ENCODE data around the gene ENGASE. TPM values are rescaled to one million over a fixed set of nuclear protein-coding genes. Genes with fewer than 3 reads are reported as not detected.

The ENGASE gene
- total RNA-seq, 4 donors from 2014 or later = 10.4 to 23.7 (median 19.1) TPM

- intact Hi-C loops (cut with DNase I) = loop anchor here (5.0 kb wide), 1 partner anchor 37 kb away; no protein-coding TSS in a partner anchor
- Histone ChIP-seq H3K4me1 (peaks cover 0 to 8% (median 7%) of the 10 kb centered on the region in 4 donors), H3K36me3 (peaks cover 19 to 86% (median 75%) of the 10 kb centered on the region in 4 donors), H3K4me3 (no peak overlapping the region), H3K27ac (replicated peaks in 1 of 4) (no peak overlapping the region), H3K9me3 (no peaks in the 10 kb centered on the region), H3K27me3 (no peaks in the 10 kb centered on the region)
- 94% methylated on average over 27 of the region's 31 CpGs for WGBS
- TF ChIP-seq CTCF (IDR thresholded peaks at IDR 0.05) (no peak), POLR2AphosphoS5 (IDR thresholded peaks at IDR 0.05) (no peak), POLR2A (IDR thresholded peaks at IDR 0.05; ENCODE audit: low read depth) (no peak), EP300 (IDR thresholded peaks at IDR 0.05) (no peak)
- DNase-seq (ENCODE audit: extremely low spot score) = no peak
These were observed 9.9 kb downstream of the ENGASE start for GRCh38 chr17:79084291-79085153.

- TF ChIP-seq CTCF (IDR thresholded peaks at IDR 0.05) (no peak), EP300 (IDR thresholded peaks at IDR 0.05) (no peak), POLR2AphosphoS5 (IDR thresholded peaks at IDR 0.05) (no peak)
These were observed 10.7 kb downstream of the ENGASE start for GRCh38 chr17:79085154-79085920.

GRCh38 chr17:79085921-79086551, 11.4 kb downstream of the ENGASE start:
- no peak overlapping the region for H3K27ac ChIP-seq (replicated peaks in 1 of 4)
- 92% methylated on average over 17 of the region's 28 CpGs for WGBS
- intact Hi-C loops (cut with DNase I) = no loop called here
- peaks cover 0 to 11% (median 0%) of the 10 kb centered on the region in 4 donors for H3K27me3 ChIP-seq
- H3K9me3 ChIP-seq = no peaks in the 10 kb centered on the region
- peaks cover 5 to 71% (median 60%) of the 10 kb centered on the region in 4 donors for H3K36me3 ChIP-seq
- no peak for TF ChIP-seq POLR2A (IDR thresholded peaks at IDR 0.05; ENCODE audit: low read depth)
- TF ChIP-seq CTCF (IDR thresholded peaks at IDR 0.05) = no peak
- no peak for TF ChIP-seq POLR2AphosphoS5 (IDR thresholded peaks at IDR 0.05)
- TF ChIP-seq EP300 (IDR thresholded peaks at IDR 0.05) = no peak
- DNase-seq (ENCODE audit: extremely low spot score) = no peak
- no peak overlapping the region for H3K4me3 ChIP-seq
- H3K4me1 ChIP-seq = peaks cover 8 to 21% (median 15%) of the 10 kb centered on the region in 4 donors

More at GRCh38 chr17:79085154-79085920, 10.7 kb downstream of the ENGASE start:
- Histone ChIP-seq H3K27ac (replicated peaks in 1 of 4) (no peak overlapping the region), H3K36me3 (peaks cover 12 to 78% (median 67%) of the 10 kb centered on the region in 4 donors), H3K27me3 (peaks cover 0 to 4% (median 0%) of the 10 kb centered on the region in 4 donors), H3K4me1 (peaks cover 4 to 14% (median 10%) of the 10 kb centered on the region in 4 donors), H3K4me3 (no peak overlapping the region), H3K9me3 (no peaks in the 10 kb centered on the region)
- WGBS = 92% methylated on average over 17 of the region's 30 CpGs
- DNase-seq (ENCODE audit: extremely low spot score) = no peak
- intact Hi-C loops (cut with DNase I) = no loop called here

GRCh38 chr17:79086609-79087427, 12.2 kb downstream of the ENGASE start:
- H3K9me3 ChIP-seq = no peaks in the 10 kb centered on the region
- H3K27me3 ChIP-seq = peaks cover 0 to 18% (median 0%) of the 10 kb centered on the region in 4 donors
- TF ChIP-seq POLR2A (IDR thresholded peaks at IDR 0.05; ENCODE audit: low read depth) (no peak), CTCF (IDR thresholded peaks at IDR 0.05) (no peak), EP300 (IDR thresholded peaks at IDR 0.05) (no peak), POLR2AphosphoS5 (IDR thresholded peaks at IDR 0.05) (no peak)
- intact Hi-C loops (cut with DNase I) = loop anchor here (1.0 kb wide), 1 partner anchor 304 kb away; no protein-coding TSS in a partner anchor
- WGBS = 82% methylated on average over 20 of the region's 33 CpGs
- H3K4me3 ChIP-seq = no peak overlapping the region
- H3K27ac ChIP-seq (replicated peaks in 1 of 4) = no peak overlapping the region
- peaks cover 8 to 23% (median 15%) of the 10 kb centered on the region in 4 donors for H3K4me1 ChIP-seq
- H3K36me3 ChIP-seq = peaks cover 5 to 63% (median 52%) of the 10 kb centered on the region in 4 donors
- no peak for DNase-seq (ENCODE audit: extremely low spot score)
